HG03521 (cell line): ENCODE results near the gene PRICKLE1.

ENCODE experiments used
- ATAC-seq: cut with Tn5 transposase; IDR thresholded peaks from one replicate; pipeline ENCODE4 v1.9.1; 2021; ENCODE audit warnings: mild to moderate bottlenecking, moderate library complexity; ENCODE audit not compliant: unreplicated experiment

Gene PRICKLE1

GRCh38 chr12:42498549-42499247, 90.8 kb downstream of the PRICKLE1 start:
- no peak for ATAC-seq

- no peak for ATAC-seq
Measured at GRCh38 chr12:42496886-42497285, 92.7 kb downstream of the PRICKLE1 start.

- ATAC-seq, result no peak
Measured at GRCh38 chr12:42495244-42495643, 94.3 kb downstream of the PRICKLE1 start.

- no peak for ATAC-seq
Measured at GRCh38 chr12:42492267-42492666, 97.3 kb downstream of the PRICKLE1 start.

GRCh38 chr12:42490261-42490842, 99.2 kb downstream of the PRICKLE1 start:
- ATAC-seq, result no peak

GRCh38 chr12:42486407-42486806, 103.1 kb downstream of the PRICKLE1 start:
- ATAC-seq, result no peak

GRCh38 chr12:42485823-42486222, 103.7 kb downstream of the PRICKLE1 start:
- no peak for ATAC-seq

GRCh38 chr12:42484996-42485395, 104.5 kb downstream of the PRICKLE1 start:
- no peak for ATAC-seq

- peak; percentile 24 for ATAC-seq
Measured at GRCh38 chr12:42483521-42483790, 106.1 kb downstream of the PRICKLE1 start.

GRCh38 chr12:42482748-42483520, 106.6 kb downstream of the PRICKLE1 start:
- peak; percentile 78 for ATAC-seq

- ATAC-seq, result peak; percentile 1
Measured at GRCh38 chr12:42482041-42482747, 107.4 kb downstream of the PRICKLE1 start.

- no peak for ATAC-seq
Measured at GRCh38 chr12:42481368-42481767, 108.2 kb downstream of the PRICKLE1 start.

GRCh38 chr12:42477941-42478340, 111.6 kb downstream of the PRICKLE1 start:
- no peak for ATAC-seq

GRCh38 chr12:42475106-42475505, 114.4 kb downstream of the PRICKLE1 start:
- ATAC-seq, result no peak

GRCh38 chr12:42474391-42474790, 115.2 kb downstream of the PRICKLE1 start:
- ATAC-seq, result no peak

GRCh38 chr12:42473561-42473960, 116.0 kb downstream of the PRICKLE1 start:
- no peak for ATAC-seq

- no peak for ATAC-seq
Measured at GRCh38 chr12:42473130-42473529, 116.4 kb downstream of the PRICKLE1 start.

GRCh38 chr12:42472376-42472775, 117.2 kb downstream of the PRICKLE1 start:
- no peak for ATAC-seq

GRCh38 chr12:42469355-42470175, 120.0 kb downstream of the PRICKLE1 start:
- peak; percentile 98 for ATAC-seq

- ATAC-seq, result peak; percentile 0
Measured at GRCh38 chr12:42468921-42469320, 120.6 kb downstream of the PRICKLE1 start.

- ATAC-seq, result no peak
Measured at GRCh38 chr12:42468341-42468821, 121.2 kb downstream of the PRICKLE1 start.
